ENCODE measurements around the gene DMRTC1B.
"Not testable (repeated sequence)": the region's sequence is repeated elsewhere in the genome, so short reads cannot be mapped to it uniquely, and the experiment has no call there.

DMRTC1B gene

DNA sequence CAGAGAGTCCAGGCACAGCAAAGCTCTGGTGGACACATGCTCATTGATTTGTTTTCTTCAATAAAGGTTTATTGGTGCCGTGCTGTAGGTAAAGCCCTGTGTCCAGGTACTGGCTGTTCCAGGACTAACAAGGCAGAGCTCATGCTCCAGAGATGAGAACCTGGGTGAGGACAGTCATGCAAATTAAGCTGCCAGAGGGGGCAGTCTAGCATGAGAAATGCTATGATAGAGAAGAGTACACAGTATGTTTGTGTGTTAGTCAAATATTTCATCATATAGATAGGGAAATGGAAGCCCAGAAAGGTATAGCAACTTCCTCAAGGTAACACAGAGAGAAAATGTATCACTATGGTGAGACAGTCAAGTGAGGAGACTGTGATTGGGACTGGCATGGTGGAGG lies 11.5 kb downstream of the DMRTC1B start:
- not testable (repeated sequence) for H3K9me3 ChIP-seq; H3K27ac ChIP-seq; H3K36me3 ChIP-seq; H3K4me1 ChIP-seq (ENCODE audit: control insufficient read depth in 1 of 2, insufficient read depth in 1 of 2, low read depth in 1 of 2, low read length in 1 of 2); H3K27me3 ChIP-seq; H3K4me3 ChIP-seq (ENCODE audit: low read depth in 1 of 2, low read length in 1 of 2)

DNA sequence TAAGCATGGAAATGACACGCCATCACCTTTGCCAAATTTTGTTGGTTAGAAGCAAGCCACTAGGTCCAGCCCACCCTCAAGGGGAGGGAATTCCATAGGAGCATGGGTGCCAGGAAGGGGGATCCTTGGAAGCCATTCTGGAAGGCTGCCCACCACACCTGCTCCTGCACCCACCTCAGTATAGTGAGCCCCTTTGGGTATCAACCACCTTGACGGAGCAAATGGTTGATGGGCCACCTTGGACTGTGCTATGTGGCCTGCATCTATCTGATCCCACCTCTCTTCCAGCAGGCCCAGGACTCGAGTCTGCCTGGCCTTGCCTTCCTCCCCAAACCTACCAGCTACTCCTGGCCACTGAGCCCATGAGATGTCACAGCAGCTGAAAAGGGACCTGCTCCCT lies 13.7 kb downstream of the DMRTC1B start:
- not testable (repeated sequence) for H3K9me3 ChIP-seq; H3K27me3 ChIP-seq; H3K4me1 ChIP-seq (ENCODE audit: control insufficient read depth in 1 of 2, insufficient read depth in 1 of 2, low read depth in 1 of 2, low read length in 1 of 2); H3K4me3 ChIP-seq (ENCODE audit: low read depth in 1 of 2, low read length in 1 of 2); H3K36me3 ChIP-seq; H3K27ac ChIP-seq

DNA sequence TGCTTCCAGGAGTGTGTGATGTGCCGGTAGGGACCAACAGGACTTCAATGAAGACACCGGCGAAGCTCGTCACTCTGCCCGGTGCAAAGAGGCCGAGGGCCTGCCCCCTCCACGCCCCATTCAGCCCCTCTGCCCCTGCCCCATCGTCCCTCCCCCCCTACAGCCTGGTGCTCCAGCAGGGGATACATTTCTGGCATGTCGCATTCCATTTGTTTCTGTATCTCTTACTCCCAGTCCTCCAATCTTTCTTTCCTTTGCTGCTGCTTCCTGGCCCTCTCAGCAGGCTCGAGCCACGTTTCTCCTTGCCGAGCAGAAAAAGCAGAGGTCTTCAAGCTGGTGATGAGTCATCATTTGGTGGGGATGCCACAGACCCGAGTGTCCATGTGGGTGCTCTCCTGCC lies 31.4 kb downstream of the DMRTC1B start, which contains the start of gene FAM236D:
TSS of gene FAM236D (minus strand) at position 101 of the 400 bp plus-strand sequence. CDS start at position 1, 100 bp downstream.
- H3K4me3 ChIP-seq (ENCODE audit: low read depth in 1 of 2, low read length in 1 of 2); H3K9me3 ChIP-seq; H3K27ac ChIP-seq; H3K27me3 ChIP-seq; H3K36me3 ChIP-seq; H3K4me1 ChIP-seq (ENCODE audit: control insufficient read depth in 1 of 2, insufficient read depth in 1 of 2, low read depth in 1 of 2, low read length in 1 of 2): not testable (repeated sequence)

DNA sequence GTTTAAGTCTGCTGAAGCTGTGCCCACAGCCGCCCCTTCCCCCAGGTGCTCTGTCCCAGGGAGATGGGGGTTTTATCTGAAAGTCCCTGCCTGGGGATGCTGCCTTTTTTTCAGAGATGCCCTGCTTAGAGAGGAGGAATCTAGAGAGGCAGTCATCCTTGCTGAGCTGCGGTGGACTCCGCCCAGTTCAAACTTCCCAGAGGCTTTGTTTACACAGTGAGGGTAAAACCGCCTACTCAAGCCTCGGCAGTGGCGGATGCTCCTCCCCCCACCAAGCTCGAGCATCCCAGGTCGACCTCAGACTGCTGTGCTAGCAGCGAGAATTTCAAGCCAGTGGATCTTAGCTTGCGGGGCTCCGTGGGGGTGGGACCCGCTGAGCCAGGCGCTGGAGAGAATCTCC lies 54.0 kb downstream of the DMRTC1B start:
- H3K27me3 ChIP-seq; H3K27ac ChIP-seq; H3K36me3 ChIP-seq; H3K9me3 ChIP-seq; H3K4me3 ChIP-seq (ENCODE audit: low read depth in 1 of 2, low read length in 1 of 2); H3K4me1 ChIP-seq (ENCODE audit: control insufficient read depth in 1 of 2, insufficient read depth in 1 of 2, low read depth in 1 of 2, low read length in 1 of 2): not testable (repeated sequence)

DNA sequence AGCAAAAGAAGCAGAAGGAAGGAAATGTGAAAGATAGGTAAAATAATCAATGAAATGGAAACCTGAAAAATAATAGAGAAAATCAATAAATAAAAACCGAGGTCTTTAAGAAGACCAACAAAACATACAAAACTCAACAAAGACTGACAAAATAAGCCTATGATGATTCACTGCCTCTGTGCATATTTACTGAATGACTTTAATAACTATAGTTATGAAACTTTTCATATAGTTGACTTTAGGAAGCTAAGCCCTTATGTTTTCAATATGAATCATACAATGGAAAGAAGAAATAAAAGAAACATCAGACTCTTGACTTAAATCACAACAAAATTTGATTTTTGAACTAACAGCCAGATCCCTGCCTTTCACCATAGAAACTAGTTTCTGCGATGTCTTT lies 60.8 kb downstream of the DMRTC1B start:
- H3K4me1 ChIP-seq (ENCODE audit: control insufficient read depth in 1 of 2, insufficient read depth in 1 of 2, low read depth in 1 of 2, low read length in 1 of 2); H3K9me3 ChIP-seq; H3K4me3 ChIP-seq (ENCODE audit: low read depth in 1 of 2, low read length in 1 of 2); H3K27me3 ChIP-seq; H3K27ac ChIP-seq; H3K36me3 ChIP-seq: not testable (repeated sequence)

DNA sequence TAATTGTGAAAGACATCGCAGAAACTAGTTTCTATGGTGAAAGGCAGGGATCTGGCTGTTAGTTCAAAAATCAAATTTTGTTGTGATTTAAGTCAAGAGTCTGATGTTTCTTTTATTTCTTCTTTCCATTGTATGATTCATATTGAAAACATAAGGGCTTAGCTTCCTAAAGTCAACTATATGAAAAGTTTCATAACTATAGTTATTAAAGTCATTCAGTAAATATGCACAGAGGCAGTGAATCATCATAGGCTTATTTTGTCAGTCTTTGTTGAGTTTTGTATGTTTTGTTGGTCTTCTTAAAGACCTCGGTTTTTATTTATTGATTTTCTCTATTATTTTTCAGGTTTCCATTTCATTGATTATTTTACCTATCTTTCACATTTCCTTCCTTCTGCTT lies 106.2 kb downstream of the DMRTC1B start:
- not testable (repeated sequence) for H3K27me3 ChIP-seq; H3K4me1 ChIP-seq (ENCODE audit: control insufficient read depth in 1 of 2, insufficient read depth in 1 of 2, low read depth in 1 of 2, low read length in 1 of 2); H3K4me3 ChIP-seq (ENCODE audit: low read depth in 1 of 2, low read length in 1 of 2); H3K27ac ChIP-seq; H3K9me3 ChIP-seq; H3K36me3 ChIP-seq

DNA sequence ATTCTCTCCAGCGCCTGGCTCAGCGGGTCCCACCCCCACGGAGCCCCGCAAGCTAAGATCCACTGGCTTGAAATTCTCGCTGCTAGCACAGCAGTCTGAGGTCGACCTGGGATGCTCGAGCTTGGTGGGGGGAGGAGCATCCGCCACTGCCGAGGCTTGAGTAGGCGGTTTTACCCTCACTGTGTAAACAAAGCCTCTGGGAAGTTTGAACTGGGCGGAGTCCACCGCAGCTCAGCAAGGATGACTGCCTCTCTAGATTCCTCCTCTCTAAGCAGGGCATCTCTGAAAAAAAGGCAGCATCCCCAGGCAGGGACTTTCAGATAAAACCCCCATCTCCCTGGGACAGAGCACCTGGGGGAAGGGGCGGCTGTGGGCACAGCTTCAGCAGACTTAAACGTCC lies 113.0 kb downstream of the DMRTC1B start:
- H3K27ac ChIP-seq, H3K36me3 ChIP-seq: not testable (repeated sequence)

More for the DNA sequence above, 113.0 kb downstream of the DMRTC1B start:
- not testable (repeated sequence) for H3K9me3 ChIP-seq; H3K4me1 ChIP-seq (ENCODE audit: control insufficient read depth in 1 of 2, insufficient read depth in 1 of 2, low read depth in 1 of 2, low read length in 1 of 2); H3K27me3 ChIP-seq; H3K4me3 ChIP-seq (ENCODE audit: low read depth in 1 of 2, low read length in 1 of 2)
